SK-N-SH treated with all-trans-retinoic acid at 6 μM for 48 hours (cell line): ENCODE results near the gene THUMPD1.

ENCODE experiments used
- ATAC-seq: fragments of 200-7000 bp; cut with Tn5 transposase; 3 replicates; pipeline ENCODE4 v1.9.1; 2020; ENCODE audit warnings: mild to moderate bottlenecking, moderate library complexity
- BACH2 ChIP-seq: fragments of 250-450 bp; sonication (Bioruptor Pico); IDR thresholded peaks from 2 replicates; pipeline ENCODE4 v1.9.0; 2021; ENCODE audit warnings: mild to moderate bottlenecking, borderline replicate concordance
- CSDC2 ChIP-seq: fragments of 250-450 bp; sonication (Bioruptor Pico); IDR thresholded peaks from 2 replicates; pipeline ENCODE4 v1.5.0; 2020; ENCODE audit warnings: mild to moderate bottlenecking, moderate library complexity
- CSRNP3 ChIP-seq: fragments of 250-450 bp; sonication (Bioruptor Pico); IDR thresholded peaks from 2 replicates; pipeline ENCODE4 v1.5.1; 2021; ENCODE audit warnings: mild to moderate bottlenecking, moderate library complexity
- ESRRG ChIP-seq: fragments of 250-450 bp; sonication (Bioruptor Pico); IDR thresholded peaks from 2 replicates; pipeline ENCODE4 v1.6.1; 2021; ENCODE audit warnings: mild to moderate bottlenecking
- GLIS3 ChIP-seq: fragments of 250-450 bp; sonication (Bioruptor Pico); IDR thresholded peaks from 2 replicates; pipeline ENCODE4 v1.5.0; 2020; ENCODE audit warnings: mild to moderate bottlenecking, moderate library complexity
- ISL1 ChIP-seq: fragments of 250-450 bp; sonication (Bioruptor Pico); IDR thresholded peaks from 2 replicates; pipeline ENCODE4 v2.1.2; 2022; ENCODE audit warnings: mild to moderate bottlenecking, moderate library complexity
- OSR1 ChIP-seq: fragments of 250-450 bp; sonication (Bioruptor Pico); IDR thresholded peaks from 2 replicates; pipeline ENCODE4 v1.8.0; 2022; ENCODE audit warnings: moderate library complexity, mild to moderate bottlenecking, inconsistent platforms
- PATZ1 ChIP-seq: fragments of 250-450 bp; sonication (Bioruptor Pico); IDR thresholded peaks from 2 replicates; pipeline ENCODE4 v1.8.0; 2020; ENCODE audit warnings: mild to moderate bottlenecking, moderate library complexity, borderline replicate concordance
- PPARA ChIP-seq: fragments of 250-450 bp; sonication (Bioruptor Pico); IDR thresholded peaks from 2 replicates; pipeline ENCODE4 v1.5.0; 2020; ENCODE audit warnings: mild to moderate bottlenecking, borderline replicate concordance
- RARB ChIP-seq: fragments of 250-450 bp; sonication (Bioruptor Pico); IDR thresholded peaks from 2 replicates; pipeline ENCODE4 v1.8.0; 2021; ENCODE audit warnings: mild to moderate bottlenecking, moderate library complexity
- SNAI2 ChIP-seq: fragments of 250-450 bp; sonication (Bioruptor Pico); IDR thresholded peaks from 2 replicates; pipeline ENCODE4 v1.5.0; 2020; ENCODE audit warnings: mild to moderate bottlenecking, moderate library complexity
- TCF4 ChIP-seq: fragments of 250-450 bp; sonication (Bioruptor Pico); IDR thresholded peaks from 2 replicates; pipeline ENCODE4 v1.8.0; 2021; ENCODE audit warnings: mild to moderate bottlenecking, moderate library complexity, borderline replicate concordance
- TOX ChIP-seq: fragments of 250-450 bp; sonication (Bioruptor Pico); IDR thresholded peaks from 2 replicates; pipeline ENCODE4 v1.8.0; 2021; ENCODE audit warnings: mild to moderate bottlenecking, moderate library complexity, borderline replicate concordance
- ZC3H10 ChIP-seq: fragments of 250-450 bp; sonication (Bioruptor Pico); IDR thresholded peaks from 2 replicates; pipeline ENCODE4 v1.5.1; 2021; ENCODE audit warnings: mild to moderate bottlenecking, moderate library complexity
- ZFP3 ChIP-seq: fragments of 250-450 bp; sonication (Bioruptor Pico); IDR thresholded peaks from 2 replicates; pipeline ENCODE4 v1.5.0; 2020; ENCODE audit warnings: mild to moderate bottlenecking, moderate library complexity
- ZFP30 ChIP-seq: fragments of 450-650 bp; formaldehyde crosslinking; IDR thresholded peaks from 2 replicates; pipeline ENCODE4 v1.5.0; 2022; ENCODE audit warnings: mild to moderate bottlenecking, moderate library complexity
- ZNF565 ChIP-seq: fragments of 450-650 bp; formaldehyde crosslinking; conservative IDR thresholded peaks from 2 replicates; pipeline ENCODE4 v1.5.0; 2020; ENCODE audit warnings: low read depth, mild to moderate bottlenecking, moderate library complexity
- ZNF70 ChIP-seq: fragments of 450-650 bp; formaldehyde crosslinking; IDR thresholded peaks from 2 replicates; pipeline ENCODE4 v1.5.0; 2020; ENCODE audit warnings: mild to moderate bottlenecking, moderate library complexity
- ZNF8 ChIP-seq: fragments of 450-650 bp; formaldehyde crosslinking; IDR thresholded peaks from 2 replicates; pipeline ENCODE4 v1.5.0; 2020; ENCODE audit warnings: mild to moderate bottlenecking, moderate library complexity
- TF ChIP-seq, protein P1 (sequence below): fragments of 250-450 bp; sonication (Bioruptor Pico); IDR thresholded peaks from 2 replicates; pipeline ENCODE4 v1.5.1; 2020; ENCODE audit warnings: low read depth, mild to moderate bottlenecking, moderate library complexity
- TF ChIP-seq, protein P2 (sequence below): fragments of 250-450 bp; sonication (Bioruptor Pico); IDR thresholded peaks from 2 replicates; pipeline ENCODE4 v1.5.0; 2020; ENCODE audit warnings: mild to moderate bottlenecking, moderate library complexity

THUMPD1 gene

DNA sequence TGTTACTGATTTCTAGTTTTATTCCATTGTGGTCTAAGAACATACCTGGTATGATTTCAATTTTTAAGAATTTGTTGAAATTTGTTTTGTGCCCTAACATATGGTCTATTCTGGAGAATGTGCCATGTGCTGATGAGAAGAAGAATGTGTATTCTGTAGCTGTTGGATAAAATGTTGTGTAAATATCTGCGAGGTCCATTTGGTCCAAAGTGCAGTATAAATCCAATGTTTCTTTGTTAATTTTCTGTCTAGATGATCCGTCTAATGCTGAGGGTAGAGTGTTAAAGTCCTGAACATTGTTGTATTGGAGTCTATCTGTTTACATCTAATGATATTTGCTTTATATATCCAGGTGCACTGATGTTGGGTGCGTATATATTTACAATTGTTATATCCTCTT is 32.1 kb upstream of the THUMPD1 start:
- TF ChIP-seq ISL1 (CRISPR knock-in tag) = no peak
- no peak for ATAC-seq

- no peak for TF ChIP-seq SNAI2 (CRISPR knock-in tag)
- TF ChIP-seq ZFP30 (CRISPR knock-in tag) = no peak
- no peak for TF ChIP-seq PPARA (CRISPR knock-in tag)
- TF ChIP-seq PATZ1 (CRISPR knock-in tag) = no peak
- no peak for TF ChIP-seq TCF4 (CRISPR knock-in tag)
- TF ChIP-seq ZC3H10 = no peak
- no peak for TF ChIP-seq ZNF70 (CRISPR knock-in tag)
- no peak for TF ChIP-seq ZFP3 (CRISPR knock-in tag)
- no peak for TF ChIP-seq CSDC2 (CRISPR knock-in tag)
- TF ChIP-seq ISL1 (CRISPR knock-in tag) = no peak
- TF ChIP-seq GLIS3 (CRISPR knock-in tag) = no peak
- no peak for TF ChIP-seq CSRNP3 (CRISPR knock-in tag)
- no peak for TF ChIP-seq ESRRG
- no peak for TF ChIP-seq ZNF565
- TF ChIP-seq TOX (CRISPR knock-in tag) = no peak
- no peak for TF ChIP-seq ZNF8
- TF ChIP-seq, all 23 proteins: peak for 0
- ATAC-seq = no peak
Measured at GRCh38 chr16:20768818-20769217, 27.2 kb upstream of the THUMPD1 start.

GRCh38 chr16:20768121-20768520 is 26.5 kb upstream of the THUMPD1 start:
- TF ChIP-seq ESRRG (no peak), ZFP3 (CRISPR knock-in tag) (no peak), ZFP30 (CRISPR knock-in tag) (no peak)
- no peak for ATAC-seq

- TF ChIP-seq ZNF8 (no peak), ZNF565 (no peak), ZFP30 (CRISPR knock-in tag) (no peak), BACH2 (CRISPR knock-in tag) (no peak), ZFP3 (CRISPR knock-in tag) (no peak), CSRNP3 (CRISPR knock-in tag) (no peak), TCF4 (CRISPR knock-in tag) (no peak), OSR1 (CRISPR knock-in tag) (no peak), PATZ1 (CRISPR knock-in tag) (no peak), ZNF70 (CRISPR knock-in tag) (no peak), RARB (CRISPR knock-in tag) (no peak), TOX (CRISPR knock-in tag) (no peak), SNAI2 (CRISPR knock-in tag) (no peak), ESRRG (no peak)
- TF ChIP-seq, protein P1, sequence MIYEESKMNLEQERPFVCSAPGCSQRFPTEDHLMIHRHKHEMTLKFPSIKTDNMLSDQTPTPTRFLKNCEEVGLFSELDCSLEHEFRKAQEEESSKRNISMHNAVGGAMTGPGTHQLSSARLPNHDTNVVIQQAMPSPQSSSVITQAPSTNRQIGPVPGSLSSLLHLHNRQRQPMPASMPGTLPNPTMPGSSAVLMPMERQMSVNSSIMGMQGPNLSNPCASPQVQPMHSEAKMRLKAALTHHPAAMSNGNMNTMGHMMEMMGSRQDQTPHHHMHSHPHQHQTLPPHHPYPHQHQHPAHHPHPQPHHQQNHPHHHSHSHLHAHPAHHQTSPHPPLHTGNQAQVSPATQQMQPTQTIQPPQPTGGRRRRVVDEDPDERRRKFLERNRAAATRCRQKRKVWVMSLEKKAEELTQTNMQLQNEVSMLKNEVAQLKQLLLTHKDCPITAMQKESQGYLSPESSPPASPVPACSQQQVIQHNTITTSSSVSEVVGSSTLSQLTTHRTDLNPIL (CRISPR knock-in tag) = no peak
- TF ChIP-seq, protein P2, sequence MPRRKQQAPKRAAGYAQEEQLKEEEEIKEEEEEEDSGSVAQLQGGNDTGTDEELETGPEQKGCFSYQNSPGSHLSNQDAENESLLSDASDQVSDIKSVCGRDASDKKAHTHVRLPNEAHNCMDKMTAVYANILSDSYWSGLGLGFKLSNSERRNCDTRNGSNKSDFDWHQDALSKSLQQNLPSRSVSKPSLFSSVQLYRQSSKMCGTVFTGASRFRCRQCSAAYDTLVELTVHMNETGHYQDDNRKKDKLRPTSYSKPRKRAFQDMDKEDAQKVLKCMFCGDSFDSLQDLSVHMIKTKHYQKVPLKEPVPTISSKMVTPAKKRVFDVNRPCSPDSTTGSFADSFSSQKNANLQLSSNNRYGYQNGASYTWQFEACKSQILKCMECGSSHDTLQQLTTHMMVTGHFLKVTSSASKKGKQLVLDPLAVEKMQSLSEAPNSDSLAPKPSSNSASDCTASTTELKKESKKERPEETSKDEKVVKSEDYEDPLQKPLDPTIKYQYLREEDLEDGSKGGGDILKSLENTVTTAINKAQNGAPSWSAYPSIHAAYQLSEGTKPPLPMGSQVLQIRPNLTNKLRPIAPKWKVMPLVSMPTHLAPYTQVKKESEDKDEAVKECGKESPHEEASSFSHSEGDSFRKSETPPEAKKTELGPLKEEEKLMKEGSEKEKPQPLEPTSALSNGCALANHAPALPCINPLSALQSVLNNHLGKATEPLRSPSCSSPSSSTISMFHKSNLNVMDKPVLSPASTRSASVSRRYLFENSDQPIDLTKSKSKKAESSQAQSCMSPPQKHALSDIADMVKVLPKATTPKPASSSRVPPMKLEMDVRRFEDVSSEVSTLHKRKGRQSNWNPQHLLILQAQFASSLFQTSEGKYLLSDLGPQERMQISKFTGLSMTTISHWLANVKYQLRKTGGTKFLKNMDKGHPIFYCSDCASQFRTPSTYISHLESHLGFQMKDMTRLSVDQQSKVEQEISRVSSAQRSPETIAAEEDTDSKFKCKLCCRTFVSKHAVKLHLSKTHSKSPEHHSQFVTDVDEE (CRISPR knock-in tag) = no peak
- TF ChIP-seq, all 23 proteins: peak for 0
- no peak for ATAC-seq
Measured at GRCh38 chr16:20767577-20767976, 26.0 kb upstream of the THUMPD1 start.
